HCT116 (cell line): ENCODE results near the gene GCK. TPM values are rescaled to one million over a fixed set of nuclear protein-coding genes. Genes with fewer than 3 reads are reported as not detected.

Source experiments
- ATAC-seq: fragments of 200-7000 bp; cut with Tn5 transposase; 2 replicates; pipeline ENCODE4 v1.9.1; 2020; ENCODE audit warnings: mild to moderate bottlenecking, moderate library complexity
- BruUV-seq: library from RNA; stranded (reverse); fragments of 400-500 nt; replicated peaks from 2 replicates; lab custom pipeline; 2021; lab: Mats Ljungman, UMichigan
- CTCF ChIA-PET: fragments of 300-600 bp; sonication (Branson Sonifier 250); formaldehyde crosslinking; loops from one replicate; lab custom pipeline; 2021; ENCODE audit warnings: antibody characterized with exemption; lab: Charles Lee
- POLR2A ChIA-PET: fragments of 300-600, 350-600 bp; sonication (Branson Sonifier 250); formaldehyde crosslinking; loops from one replicate; lab custom pipeline; 2021; ENCODE audit warnings: antibody characterized with exemption; lab: Charles Lee
- RAD21 ChIA-PET, 2 experiments: fragments of 300-600 bp; sonication (Branson Sonifier 250); formaldehyde crosslinking; loops; one replicate each; lab custom pipeline; 2023; ENCODE audit warnings: low total read pairs in 2 of 2; ENCODE audit not compliant: uncharacterized antibody in 2 of 2, unreplicated experiment in 2 of 2, low non-redundant PET in 1 of 2; lab: Charles Lee
- DNase-seq: peaks from one replicate; pipeline ENCODE4 v3.0.0-alpha.2; 2010; ENCODE audit warnings: low read depth, low spot score
- H2AFZ ChIP-seq: fragments of 200-600 bp; shearing (Covaris generic), sonication (generic); 2 replicates; pipeline ENCODE4 v1.6.1; 2017; ENCODE audit warnings: low read depth, mixed run types, mixed read lengths, antibody characterized with exemption, low read length; ENCODE audit not compliant: poor library complexity, severe bottlenecking
- H3K27ac ChIP-seq: 2 replicates; pipeline ENCODE4 v1.5.1; 2012; ENCODE audit warnings: low read depth, low read length
- H3K27me3 ChIP-seq: fragments of 200-600 bp; sonication (generic); 2 replicates; pipeline ENCODE4 v1.6.1; 2016; ENCODE audit warnings: mixed run types, low read length, mixed read lengths; ENCODE audit not compliant: insufficient read depth
- H3K36me3 ChIP-seq, 2 experiments: fragments of 200-500 bp in 1 of 2; fragments of 200-600 bp in 1 of 2; sonication (Bioruptor generic) in 1 of 2; sonication (generic) in 1 of 2; 2 replicates each; pipeline versions ENCODE4 v1.5.1 to v1.6.1; 2014 to 2016; ENCODE audit warnings: low read length in 2 of 2, inconsistent platforms in 1 of 2, mixed read lengths in 1 of 2, mixed run types in 1 of 2; ENCODE audit not compliant: insufficient read depth in 2 of 2, control insufficient read depth in 1 of 2
- H3K4me1 ChIP-seq, 2 experiments: fragments of 200-600 bp in 1 of 2; sonication (generic) in 1 of 2; 2 replicates each; pipeline versions ENCODE4 v1.5.1 to v1.6.1; 2012 to 2017; ENCODE audit warnings: low read length in 2 of 2, inconsistent platforms in 1 of 2, mild to moderate bottlenecking in 1 of 2, mixed read lengths in 1 of 2, mixed run types in 1 of 2, moderate library complexity in 1 of 2; ENCODE audit not compliant: insufficient read depth in 2 of 2, control insufficient read depth in 1 of 2
- H3K4me2 ChIP-seq: fragments of 200-600 bp; sonication (generic); 2 replicates; pipeline ENCODE4 v1.6.1; 2017; ENCODE audit warnings: mixed run types, low read length, mixed read lengths
- H3K4me3 ChIP-seq, 2 experiments: fragments of 200-600 bp in 1 of 2; sonication (generic) in 1 of 2; replicated peaks in 1 of 2; 2 replicates each; pipeline ENCODE4 v1.5.1; 2011 to 2016; ENCODE audit warnings: low read length in 2 of 2, control low read depth in 1 of 2, low read depth in 1 of 2, mild to moderate bottlenecking in 1 of 2, mixed read lengths in 1 of 2, mixed run types in 1 of 2
- H3K79me2 ChIP-seq: fragments of 200-600 bp; sonication (generic); 2 replicates; pipeline ENCODE4 v1.6.1; 2017; ENCODE audit warnings: mild to moderate bottlenecking, mixed run types, low read length, moderate library complexity, mixed read lengths; ENCODE audit not compliant: insufficient read depth
- H3K9ac ChIP-seq: fragments of 200-600 bp; sonication (generic); 2 replicates; pipeline ENCODE4 v1.6.1; 2016; ENCODE audit warnings: low read length, mixed read lengths
- H3K9me2 ChIP-seq: fragments of 200-600 bp; sonication (generic), shearing (Covaris generic); 2 replicates; pipeline ENCODE4 v1.6.1; 2017; ENCODE audit warnings: mixed run types, mild to moderate bottlenecking, moderate library complexity; ENCODE audit not compliant: insufficient read depth
- H3K9me3 ChIP-seq, 2 experiments: fragments of 200-500 bp in 1 of 2; fragments of 200-600 bp in 1 of 2; sonication (Bioruptor generic) in 1 of 2; sonication (generic) in 1 of 2; 2 replicates each; pipeline ENCODE4 v1.6.1; 2014 to 2017; ENCODE audit warnings: low read length in 2 of 2, mixed read lengths in 2 of 2, inconsistent platforms in 1 of 2, low read depth in 1 of 2, mild to moderate bottlenecking in 1 of 2, mixed run types in 1 of 2, moderate library complexity in 1 of 2; ENCODE audit not compliant: control insufficient read depth in 1 of 2, insufficient read depth in 1 of 2
- H4K20me1 ChIP-seq: fragments of 200-600 bp; sonication (generic), shearing (Covaris generic); 2 replicates; pipeline ENCODE4 v1.6.1; 2017; ENCODE audit warnings: mixed run types, mild to moderate bottlenecking, moderate library complexity; ENCODE audit not compliant: insufficient read depth
- CBX3 ChIP-seq: IDR thresholded peaks from 2 replicates; pipeline ENCODE4 v1.6.1; 2012; ENCODE audit warnings: low read depth
- EGR1 ChIP-seq: IDR thresholded peaks from 2 replicates; pipeline ENCODE4 v1.6.1; 2012; ENCODE audit warnings: low read depth
- ELF1 ChIP-seq: IDR thresholded peaks from 2 replicates; pipeline ENCODE4 v1.6.1; 2012; ENCODE audit warnings: low read depth, borderline replicate concordance
- EZH2 ChIP-seq: fragments of 200-600 bp; sonication (generic); IDR thresholded peaks from 2 replicates; pipeline ENCODE4 v1.6.1; 2017; ENCODE audit warnings: antibody characterized with exemption, mixed run types
- JUND ChIP-seq: IDR thresholded peaks from 2 replicates; pipeline ENCODE4 v1.6.1; 2012
- MAX ChIP-seq: IDR thresholded peaks from 2 replicates; pipeline ENCODE4 v1.6.1; 2012
- POLR2AphosphoS5 ChIP-seq: IDR thresholded peaks from 2 replicates; pipeline ENCODE4 v1.6.1; 2011; ENCODE audit warnings: mild to moderate bottlenecking, low read depth, low read length, moderate library complexity
- SIN3A ChIP-seq: IDR thresholded peaks from 2 replicates; pipeline ENCODE4 v1.6.1; 2012; ENCODE audit warnings: low read depth
- TCF7L2 ChIP-seq: IDR thresholded peaks from 2 replicates; pipeline ENCODE4 v1.7.0; 2011; ENCODE audit warnings: borderline replicate concordance, inconsistent platforms; ENCODE audit not compliant: insufficient read depth, insufficient read length; ENCODE audit errors: extremely low read depth
- YY1 ChIP-seq: IDR thresholded peaks from 2 replicates; pipeline ENCODE4 v1.6.1; 2011; ENCODE audit warnings: low read length, low read depth, moderate library complexity, mild to moderate bottlenecking; ENCODE audit not compliant: insufficient replicate concordance; ENCODE audit errors: extremely low read depth
- ZFX ChIP-seq: fragments of 450-650 bp; IDR thresholded peaks from 2 replicates; pipeline ENCODE4 v1.6.1; 2017
- intact Hi-C: fragments of 100-400 bp; cut with micrococcal nuclease; formaldehyde crosslinking; loops from 2 replicates; pipeline ENCODE4 v1.10.0; 2022
- total RNA-seq: library from RNA; stranded (reverse); gene quantifications from one replicate; pipeline ENCODE4 v1.2.1, GENCODE V29; 2021; ENCODE audit not compliant: unreplicated experiment

The GCK gene
- total RNA-seq, 1 experiment from 2014 or later = 0.34 TPM

- H4K20me1 ChIP-seq = no peaks in the 10 kb centered on the region
- H3K36me3 ChIP-seq = no peaks in the 10 kb centered on the region
- no peaks in the 10 kb centered on the region for H3K9me3 ChIP-seq
- H2AFZ ChIP-seq = no peak overlapping the region
- RAD21 ChIA-PET = no interaction called here
- no peak for ATAC-seq
- intact Hi-C loops = loop anchor here (5.0 kb wide), 1 partner anchor 34 kb away; no protein-coding TSS in a partner anchor
- TF ChIP-seq ZFX = 0 out of 2 replicates have a peak, but pooled peaks have one; percentile 7
- no peak for TF ChIP-seq CBX3
- no peak for TF ChIP-seq EZH2
- no peak for TF ChIP-seq YY1
- TF ChIP-seq EGR1 = no peak
- H3K4me3 ChIP-seq = no peak overlapping the region
- H3K9ac ChIP-seq = no peak overlapping the region
- H3K4me1 ChIP-seq = peaks cover 0 to 9% of the 10 kb centered on the region in 2 experiments; a peak in 2 of 4 replicates
- no TSS peak for BruUV-seq
- H3K9me2 ChIP-seq = no peaks in the 10 kb centered on the region
- no peaks in the 10 kb centered on the region for H3K27me3 ChIP-seq
- H3K4me2 ChIP-seq = no peak overlapping the region
- CTCF ChIA-PET = no interaction called here
- POLR2A ChIA-PET = no interaction called here
- no peak overlapping the region for H3K27ac ChIP-seq
- H3K79me2 ChIP-seq = no peaks in the 10 kb centered on the region
- DNase-seq = no peak
These were observed 41.1 kb downstream of the GCK start for GRCh38 chr7:44148166-44148565.

GRCh38 chr7:44147026-44147991, 41.9 kb downstream of the GCK start:
- H3K4me2 ChIP-seq = no peak overlapping the region
- no peak overlapping the region for H3K4me3 ChIP-seq
- ChIA-PET CTCF (no interaction called here), RAD21 (no interaction called here), POLR2A (no interaction called here)
- H3K9ac ChIP-seq = no peak overlapping the region
- intact Hi-C loops = loop anchor here (5.0 kb wide), 1 partner anchor 35 kb away; no protein-coding TSS in a partner anchor
- H2AFZ ChIP-seq = no peak overlapping the region
- no peaks in the 10 kb centered on the region for H3K36me3 ChIP-seq
- H3K9me2 ChIP-seq = no peaks in the 10 kb centered on the region
- no peaks in the 10 kb centered on the region for H3K9me3 ChIP-seq
- no peaks in the 10 kb centered on the region for H3K27me3 ChIP-seq
- no peaks in the 10 kb centered on the region for H4K20me1 ChIP-seq
- BruUV-seq = no TSS peak
- DNase-seq (no peak), ATAC-seq (no peak)
- H3K4me1 ChIP-seq = peaks cover 0 to 9% of the 10 kb centered on the region in 2 experiments; a peak in 2 of 4 replicates
- H3K27ac ChIP-seq = no peak overlapping the region
- TF ChIP-seq POLR2AphosphoS5 (no peak), MAX (no peak), TCF7L2 (no peak), EGR1 (no peak), JUND (no peak), ELF1 (no peak), ZFX (no peak), SIN3A (no peak), CBX3 (no peak)
- TF ChIP-seq, all 23 proteins: peak for 0
- no peaks in the 10 kb centered on the region for H3K79me2 ChIP-seq
